HepG2 (cell line): Measurements from ENCODE around the gene CLDN9. TPM values are rescaled to one million over a fixed set of nuclear protein-coding genes. Genes with fewer than 3 reads are reported as not detected.
A peak's percentile ranks its signal among the peaks of the same experiment; 100 is the strongest.

Experiments
- ISX ChIP-seq: sonication (generic); formaldehyde crosslinking; conservative IDR thresholded peaks from 2 replicates; pipeline ENCODE4 v1.5.0; 2020; ENCODE audit warnings: missing genetic modification reagents
- JUND ChIP-seq: sonication (generic); formaldehyde crosslinking; IDR thresholded peaks from 2 replicates; pipeline ENCODE4 v1.8.0; 2022; ENCODE audit warnings: mild to moderate bottlenecking, missing genetic modification reagents
- MIER2 ChIP-seq: IDR thresholded peaks from 2 replicates; pipeline ENCODE4 v1.6.1; 2016; ENCODE audit warnings: missing biosample characterization, missing genetic modification reagents
- NONO ChIP-seq, 2 experiments: fragments of 450-650 bp in 1 of 2; sonication (generic) in 1 of 2; formaldehyde crosslinking in 1 of 2; IDR thresholded peaks in 1 of 2; conservative IDR thresholded peaks in 1 of 2; 2 replicates each; pipeline versions ENCODE4 v1.6.1 to v1.8.0; 2017 to 2022; ENCODE audit warnings: mild to moderate bottlenecking in 1 of 2, missing genetic modification reagents in 1 of 2, moderate library complexity in 1 of 2
- NRL ChIP-seq: sonication (generic); formaldehyde crosslinking; IDR thresholded peaks from 2 replicates; pipeline ENCODE4 v1.5.0; 2020; ENCODE audit warnings: missing genetic modification reagents, mild to moderate bottlenecking, moderate library complexity, borderline replicate concordance
- RELA ChIP-seq: sonication (generic); formaldehyde crosslinking; IDR thresholded peaks from 2 replicates; pipeline ENCODE4 v1.4.0; 2020; ENCODE audit warnings: missing genetic modification reagents
- SAFB2 ChIP-seq: sonication (generic); formaldehyde crosslinking; IDR thresholded peaks from 2 replicates; pipeline ENCODE4 v1.5.1; 2020; ENCODE audit warnings: missing genetic modification reagents, low read depth, mild to moderate bottlenecking, borderline replicate concordance
- ZNF160 ChIP-seq: sonication (generic); formaldehyde crosslinking; IDR thresholded peaks from 2 replicates; pipeline ENCODE4 v1.8.0; 2022; ENCODE audit warnings: mild to moderate bottlenecking, inconsistent platforms, missing genetic modification reagents
- ZNF253 ChIP-seq: sonication (generic); formaldehyde crosslinking; IDR thresholded peaks from 2 replicates; pipeline ENCODE4 v1.8.0; 2022; ENCODE audit warnings: mild to moderate bottlenecking, missing genetic modification reagents, borderline replicate concordance
- ZNF510 ChIP-seq: sonication (generic); formaldehyde crosslinking; IDR thresholded peaks from 2 replicates; pipeline ENCODE4 v1.4.0; 2020; ENCODE audit warnings: low read depth, mild to moderate bottlenecking, missing genetic modification reagents
- polyA plus RNA-seq, 8 experiments: library from polyadenylated mRNA; depleted of rRNA in 3 of 8; stranded (reverse) in 7 of 8; unstranded in 1 of 8; fragments of >200 nt; fragmentation: Illumina TruSeq in 4 of 8; extraction: Trizol in 4 of 8; gene quantifications; 2 replicates each; pipeline versions ENCODE4 v1.2.1 to v1.2.3, GENCODE V29; 2011 to 2016; ENCODE audit warnings: low read depth in 4 of 8, missing spikeins in 1 of 8, mixed read lengths in 1 of 8; ENCODE audit not compliant: insufficient read depth in 1 of 8
- total RNA-seq, 5 experiments: library from RNA; depleted of rRNA; stranded (reverse); fragments of >200 nt; fragmentation: Illumina TruSeq; extraction: Trizol; gene quantifications; 2 replicates each; pipeline ENCODE4 v1.2.3, GENCODE V29; 2016; ENCODE audit warnings: low read depth in 1 of 5
- TF ChIP-seq, protein P1 (sequence below): sonication (generic); formaldehyde crosslinking; IDR thresholded peaks from 2 replicates; pipeline ENCODE4 v1.5.0; 2020; ENCODE audit warnings: mild to moderate bottlenecking, missing genetic modification reagents, moderate library complexity
- TF ChIP-seq, protein P2 (sequence below): sonication (generic); formaldehyde crosslinking; IDR thresholded peaks from 2 replicates; pipeline ENCODE4 v1.5.0; 2020; ENCODE audit warnings: mild to moderate bottlenecking, missing genetic modification reagents, borderline replicate concordance
- TF ChIP-seq, protein P3 (sequence below): sonication (generic); formaldehyde crosslinking; IDR thresholded peaks from 2 replicates; pipeline ENCODE4; 2020; ENCODE audit warnings: missing genetic modification reagents, mild to moderate bottlenecking, borderline replicate concordance

The CLDN9 gene
- total and polyA plus RNA-seq, 2 of the 13 experiments (the other 11 are each of a cell fraction or from before 2014, with no cell fraction given) = 0.15 to 0.26 TPM

- TF ChIP-seq RELA (peak; percentile 84; the same call in 1 of the 2 replicates), NONO (IDR thresholded peaks at IDR 0.05) (no peak), NONO (CRISPR knock-in tag; conservative IDR thresholded peaks at IDR 0.05) (0 out of 2 replicates have a peak, but pooled peaks have one; percentile 22), ISX (CRISPR knock-in tag) (peak; percentile 95; the same call in 1 of the 2 replicates), NRL (CRISPR knock-in tag) (peak; percentile 96), MIER2 (CRISPR knock-in tag) (peak; percentile 99), JUND (CRISPR knock-in tag) (0 out of 2 replicates have a peak, but pooled peaks have one; percentile 44), ZNF510 (CRISPR knock-in tag) (peak; percentile 95; the same call in 1 of the 2 replicates), SAFB2 (CRISPR knock-in tag) (peak; percentile 56; the same call in 1 of the 2 replicates), ZNF160 (CRISPR knock-in tag) (peak; percentile 94), ZNF253 (CRISPR knock-in tag) (peak; percentile 83; the same call in 1 of the 2 replicates)
- TF ChIP-seq, protein P1, sequence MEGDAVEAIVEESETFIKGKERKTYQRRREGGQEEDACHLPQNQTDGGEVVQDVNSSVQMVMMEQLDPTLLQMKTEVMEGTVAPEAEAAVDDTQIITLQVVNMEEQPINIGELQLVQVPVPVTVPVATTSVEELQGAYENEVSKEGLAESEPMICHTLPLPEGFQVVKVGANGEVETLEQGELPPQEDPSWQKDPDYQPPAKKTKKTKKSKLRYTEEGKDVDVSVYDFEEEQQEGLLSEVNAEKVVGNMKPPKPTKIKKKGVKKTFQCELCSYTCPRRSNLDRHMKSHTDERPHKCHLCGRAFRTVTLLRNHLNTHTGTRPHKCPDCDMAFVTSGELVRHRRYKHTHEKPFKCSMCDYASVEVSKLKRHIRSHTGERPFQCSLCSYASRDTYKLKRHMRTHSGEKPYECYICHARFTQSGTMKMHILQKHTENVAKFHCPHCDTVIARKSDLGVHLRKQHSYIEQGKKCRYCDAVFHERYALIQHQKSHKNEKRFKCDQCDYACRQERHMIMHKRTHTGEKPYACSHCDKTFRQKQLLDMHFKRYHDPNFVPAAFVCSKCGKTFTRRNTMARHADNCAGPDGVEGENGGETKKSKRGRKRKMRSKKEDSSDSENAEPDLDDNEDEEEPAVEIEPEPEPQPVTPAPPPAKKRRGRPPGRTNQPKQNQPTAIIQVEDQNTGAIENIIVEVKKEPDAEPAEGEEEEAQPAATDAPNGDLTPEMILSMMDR (CRISPR knock-in tag) = peak; percentile 30
- TF ChIP-seq, protein P2, sequence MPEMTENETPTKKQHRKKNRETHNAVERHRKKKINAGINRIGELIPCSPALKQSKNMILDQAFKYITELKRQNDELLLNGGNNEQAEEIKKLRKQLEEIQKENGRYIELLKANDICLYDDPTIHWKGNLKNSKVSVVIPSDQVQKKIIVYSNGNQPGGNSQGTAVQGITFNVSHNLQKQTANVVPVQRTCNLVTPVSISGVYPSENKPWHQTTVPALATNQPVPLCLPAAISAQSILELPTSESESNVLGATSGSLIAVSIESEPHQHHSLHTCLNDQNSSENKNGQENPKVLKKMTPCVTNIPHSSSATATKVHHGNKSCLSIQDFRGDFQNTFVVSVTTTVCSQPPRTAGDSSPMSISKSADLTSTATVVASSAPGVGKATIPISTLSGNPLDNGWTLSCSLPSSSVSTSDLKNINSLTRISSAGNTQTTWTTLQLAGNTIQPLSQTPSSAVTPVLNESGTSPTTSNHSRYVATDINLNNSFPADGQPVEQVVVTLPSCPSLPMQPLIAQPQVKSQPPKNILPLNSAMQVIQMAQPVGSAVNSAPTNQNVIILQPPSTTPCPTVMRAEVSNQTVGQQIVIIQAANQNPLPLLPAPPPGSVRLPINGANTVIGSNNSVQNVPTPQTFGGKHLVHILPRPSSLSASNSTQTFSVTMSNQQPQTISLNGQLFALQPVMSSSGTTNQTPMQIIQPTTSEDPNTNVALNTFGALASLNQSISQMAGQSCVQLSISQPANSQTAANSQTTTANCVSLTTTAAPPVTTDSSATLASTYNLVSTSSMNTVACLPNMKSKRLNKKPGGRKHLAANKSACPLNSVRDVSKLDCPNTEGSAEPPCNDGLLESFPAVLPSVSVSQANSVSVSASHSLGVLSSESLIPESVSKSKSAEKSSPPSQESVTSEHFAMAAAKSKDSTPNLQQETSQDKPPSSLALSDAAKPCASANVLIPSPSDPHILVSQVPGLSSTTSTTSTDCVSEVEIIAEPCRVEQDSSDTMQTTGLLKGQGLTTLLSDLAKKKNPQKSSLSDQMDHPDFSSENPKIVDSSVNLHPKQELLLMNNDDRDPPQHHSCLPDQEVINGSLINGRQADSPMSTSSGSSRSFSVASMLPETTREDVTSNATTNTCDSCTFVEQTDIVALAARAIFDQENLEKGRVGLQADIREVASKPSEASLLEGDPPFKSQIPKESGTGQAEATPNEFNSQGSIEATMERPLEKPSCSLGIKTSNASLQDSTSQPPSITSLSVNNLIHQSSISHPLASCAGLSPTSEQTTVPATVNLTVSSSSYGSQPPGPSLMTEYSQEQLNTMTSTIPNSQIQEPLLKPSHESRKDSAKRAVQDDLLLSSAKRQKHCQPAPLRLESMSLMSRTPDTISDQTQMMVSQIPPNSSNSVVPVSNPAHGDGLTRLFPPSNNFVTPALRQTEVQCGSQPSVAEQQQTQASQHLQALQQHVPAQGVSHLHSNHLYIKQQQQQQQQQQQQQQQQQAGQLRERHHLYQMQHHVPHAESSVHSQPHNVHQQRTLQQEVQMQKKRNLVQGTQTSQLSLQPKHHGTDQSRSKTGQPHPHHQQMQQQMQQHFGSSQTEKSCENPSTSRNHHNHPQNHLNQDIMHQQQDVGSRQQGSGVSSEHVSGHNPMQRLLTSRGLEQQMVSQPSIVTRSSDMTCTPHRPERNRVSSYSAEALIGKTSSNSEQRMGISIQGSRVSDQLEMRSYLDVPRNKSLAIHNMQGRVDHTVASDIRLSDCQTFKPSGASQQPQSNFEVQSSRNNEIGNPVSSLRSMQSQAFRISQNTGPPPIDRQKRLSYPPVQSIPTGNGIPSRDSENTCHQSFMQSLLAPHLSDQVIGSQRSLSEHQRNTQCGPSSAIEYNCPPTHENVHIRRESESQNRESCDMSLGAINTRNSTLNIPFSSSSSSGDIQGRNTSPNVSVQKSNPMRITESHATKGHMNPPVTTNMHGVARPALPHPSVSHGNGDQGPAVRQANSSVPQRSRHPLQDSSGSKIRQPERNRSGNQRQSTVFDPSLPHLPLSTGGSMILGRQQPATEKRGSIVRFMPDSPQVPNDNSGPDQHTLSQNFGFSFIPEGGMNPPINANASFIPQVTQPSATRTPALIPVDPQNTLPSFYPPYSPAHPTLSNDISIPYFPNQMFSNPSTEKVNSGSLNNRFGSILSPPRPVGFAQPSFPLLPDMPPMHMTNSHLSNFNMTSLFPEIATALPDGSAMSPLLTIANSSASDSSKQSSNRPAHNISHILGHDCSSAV (CRISPR knock-in tag) = no peak
- TF ChIP-seq, protein P3, sequence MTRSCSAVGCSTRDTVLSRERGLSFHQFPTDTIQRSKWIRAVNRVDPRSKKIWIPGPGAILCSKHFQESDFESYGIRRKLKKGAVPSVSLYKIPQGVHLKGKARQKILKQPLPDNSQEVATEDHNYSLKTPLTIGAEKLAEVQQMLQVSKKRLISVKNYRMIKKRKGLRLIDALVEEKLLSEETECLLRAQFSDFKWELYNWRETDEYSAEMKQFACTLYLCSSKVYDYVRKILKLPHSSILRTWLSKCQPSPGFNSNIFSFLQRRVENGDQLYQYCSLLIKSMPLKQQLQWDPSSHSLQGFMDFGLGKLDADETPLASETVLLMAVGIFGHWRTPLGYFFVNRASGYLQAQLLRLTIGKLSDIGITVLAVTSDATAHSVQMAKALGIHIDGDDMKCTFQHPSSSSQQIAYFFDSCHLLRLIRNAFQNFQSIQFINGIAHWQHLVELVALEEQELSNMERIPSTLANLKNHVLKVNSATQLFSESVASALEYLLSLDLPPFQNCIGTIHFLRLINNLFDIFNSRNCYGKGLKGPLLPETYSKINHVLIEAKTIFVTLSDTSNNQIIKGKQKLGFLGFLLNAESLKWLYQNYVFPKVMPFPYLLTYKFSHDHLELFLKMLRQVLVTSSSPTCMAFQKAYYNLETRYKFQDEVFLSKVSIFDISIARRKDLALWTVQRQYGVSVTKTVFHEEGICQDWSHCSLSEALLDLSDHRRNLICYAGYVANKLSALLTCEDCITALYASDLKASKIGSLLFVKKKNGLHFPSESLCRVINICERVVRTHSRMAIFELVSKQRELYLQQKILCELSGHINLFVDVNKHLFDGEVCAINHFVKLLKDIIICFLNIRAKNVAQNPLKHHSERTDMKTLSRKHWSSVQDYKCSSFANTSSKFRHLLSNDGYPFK (CRISPR knock-in tag) = peak; percentile 88
These were observed 43.8 kb upstream of the CLDN9 start, which contains the start of gene PAQR4 (continued) for GRCh38 chr16:2968738-2969544.
